Measurements from ENCODE around the gene HMG20B. TPM values are rescaled to one million over a fixed set of nuclear protein-coding genes. Genes with fewer than 3 reads are reported as not detected.

The HMG20B gene
- total and polyA plus RNA-seq, 2 of the 8 experiments (the other 6 are each of a cell fraction or from before 2014, with no cell fraction given): 42.9 to 74.2 TPM

DNA sequence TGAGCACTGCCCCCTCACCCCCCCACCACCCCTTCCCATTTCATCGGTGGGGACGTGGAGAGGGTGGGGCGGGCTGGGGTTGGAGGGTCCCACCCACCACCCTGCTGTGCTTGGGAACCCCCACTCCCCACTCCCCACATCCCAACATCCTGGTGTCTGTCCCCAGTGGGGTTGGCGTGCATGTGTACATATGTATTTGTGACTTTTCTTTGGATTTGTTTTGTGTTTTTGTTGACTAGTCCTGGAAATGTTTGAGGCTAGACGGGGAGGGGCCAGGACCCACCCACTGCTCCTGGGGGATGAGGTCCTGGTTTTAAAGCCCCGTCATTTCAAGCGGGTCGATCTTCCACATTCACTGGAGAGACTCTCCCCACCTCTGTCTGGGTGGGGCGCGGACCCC, 36.8 kb upstream of the HMG20B start:
- no peak overlapping the region for H2AK5ac ChIP-seq (ENCODE audit: low read depth, low read length)
- WGBS, 2 experiments (ENCODE audit: extremely low coverage in 1 of 2, insufficient coverage in 1 of 2, insufficient read length in 1 of 2, insufficient replicate concordance in 2 of 2, low coverage in 1 of 2, low lambda C conversion rate in 2 of 2, missing lambda C conversion rate in 1 of 2): 96% methylated on average over 6 of the region's 10 CpGs; no CpG with 5 or more reads in 1 of the 2 experiments
- FAIRE-seq (no peak), DNase-seq (ENCODE audit: low read depth in 1 of 2, low spot score in 2 of 2) (no peak)
- no peaks in the 10 kb centered on the region for H3K9me3 ChIP-seq (ENCODE audit: insufficient read depth in 2 of 2, low read depth in 1 of 2, low read length in 1 of 2)
- H2BK15ac ChIP-seq (ENCODE audit: low read length): no peak overlapping the region
- H4K5ac ChIP-seq (ENCODE audit: insufficient read length, low read depth, low read length): no peak overlapping the region
- H3K4me3 ChIP-seq (ENCODE audit: extremely low read depth in 1 of 4, insufficient read depth in 2 of 4, low read depth in 3 of 4, low read length in 4 of 4): no peak overlapping the region
- H3K36me3 ChIP-seq (ENCODE audit: control insufficient read depth in 2 of 4, insufficient read depth in 4 of 4, low read length in 3 of 4): peaks cover 7 to 38% (median 20%) of the 10 kb centered on the region in 4 experiments; a peak in 7 of 8 replicates
- no peak overlapping the region for H3K4ac ChIP-seq (replicated peaks; ENCODE audit: insufficient read length, low read depth, low read length)
- H3K23me2 ChIP-seq (ENCODE audit: low read depth, low read length): no peaks in the 10 kb centered on the region
- H4K8ac ChIP-seq (ENCODE audit: extremely low read depth, insufficient read depth, low read length): no peak overlapping the region
- H3K27ac ChIP-seq (ENCODE audit: low read depth, low read length): no peak overlapping the region
- H2BK5ac ChIP-seq (ENCODE audit: low read depth, low read length): no peak overlapping the region
- H3K18ac ChIP-seq (ENCODE audit: extremely low read depth, low read length): no peak overlapping the region
- H3K79me1 ChIP-seq (ENCODE audit: low read depth, low read length): 0 out of 2 replicates have a peak, but pooled peaks cover 2% of the 10 kb centered on the region
- H4K20me1 ChIP-seq (replicated peaks in 1 of 2; ENCODE audit: control insufficient read depth in 1 of 2, insufficient read depth in 2 of 2, low read length in 2 of 2): peaks cover 8 to 16% of the 10 kb centered on the region in 2 experiments
- ChIA-PET POLR2A (ENCODE audit: partially characterized antibody) (interaction anchor here (4.0 kb wide), 1 partner anchor 9 kb away, joined by 30 read pairs; no protein-coding TSS in a partner anchor), CTCF (ENCODE audit: partially characterized antibody) (interaction anchor here (1.9 to 6.9 kb wide), 3 partner anchors 10 to 83 kb away, joined by 4 to 54 read pairs (median 7); no protein-coding TSS in a partner anchor)
- no peak overlapping the region for H3K56ac ChIP-seq (replicated peaks; ENCODE audit: insufficient read length, low read depth, low read length)
- no peak overlapping the region for H2BK120ac ChIP-seq (replicated peaks; ENCODE audit: low read depth, low read length)
- H3K4me1 ChIP-seq (replicated peaks in 1 of 4; ENCODE audit: control insufficient read depth in 3 of 4, insufficient read depth in 4 of 4, low read length in 3 of 4): peaks cover 3 to 11% (median 6%) of the 10 kb centered on the region in 4 experiments; a peak in 6 of 7 replicates
- H2BK12ac ChIP-seq (ENCODE audit: low read depth, low read length): no peak overlapping the region
- H3K23ac ChIP-seq (ENCODE audit: insufficient read length): no peak overlapping the region
- no peaks in the 10 kb centered on the region for H3K27me3 ChIP-seq (replicated peaks in 1 of 4; ENCODE audit: control insufficient read depth in 3 of 4, extremely low read depth in 1 of 4, insufficient read depth in 3 of 4, low read length in 3 of 4)
- no peak overlapping the region for H2AFZ ChIP-seq (ENCODE audit: low read length)
- no peak overlapping the region for H3K9ac ChIP-seq (replicated peaks in 1 of 4; ENCODE audit: extremely low read depth in 1 of 4, low read depth in 3 of 4, low read length in 3 of 4)
- H3K14ac ChIP-seq (ENCODE audit: insufficient read length): no peak overlapping the region
- H4K91ac ChIP-seq (replicated peaks; ENCODE audit: insufficient read length, low read length): no peak overlapping the region
- no peaks in the 10 kb centered on the region for H3K79me2 ChIP-seq (ENCODE audit: control insufficient read depth in 1 of 2, insufficient read depth in 2 of 2, low read length in 2 of 2)
- H2BK20ac ChIP-seq (ENCODE audit: low read length): no peak overlapping the region
- H3K4me2 ChIP-seq (ENCODE audit: insufficient read depth in 1 of 2, low read depth in 2 of 2, low read length in 2 of 2): no peak overlapping the region
- TF ChIP-seq SUZ12 (IDR thresholded peaks at IDR 0.05; ENCODE audit: low read length) (no peak), RFX5 (IDR thresholded peaks at IDR 0.05; ENCODE audit: borderline replicate concordance, low read depth, low read length) (no peak), EZH2 (IDR thresholded peaks at IDR 0.05; ENCODE audit: low read depth, low read length, severe bottlenecking) (no peak), SP4 (IDR thresholded peaks at IDR 0.05; ENCODE audit: low read length) (no peak), FOSL1 (IDR thresholded peaks at IDR 0.05; ENCODE audit: insufficient read depth, low read depth, low read length) (no peak), SRF (IDR thresholded peaks at IDR 0.05; ENCODE audit: low read depth, low read length) (no peak), NRF1 (IDR thresholded peaks at IDR 0.05; ENCODE audit: low read depth, low read length) (no peak), POLR2A (IDR thresholded peaks at IDR 0.05; ENCODE audit: control extremely low read depth in 1 of 2, low read depth in 2 of 2, low read length in 2 of 2) (no peak), TCF12 (IDR thresholded peaks at IDR 0.05; ENCODE audit: low read depth, low read length) (no peak), CTBP2 (IDR thresholded peaks at IDR 0.05; ENCODE audit: borderline replicate concordance, insufficient read depth, insufficient read length, low read length) (no peak), SAP30 (IDR thresholded peaks at IDR 0.05; ENCODE audit: insufficient read depth, insufficient replicate concordance, low read length) (no peak), RXRA (IDR thresholded peaks at IDR 0.05; ENCODE audit: insufficient read depth, low read depth, low read length) (no peak)
